TTC549 (cell line): Measurements from ENCODE around the gene CHST11.
"Not testable (repeated sequence)": the region's sequence is repeated elsewhere in the genome, so short reads cannot be mapped to it uniquely, and the experiment has no call there.

Source experiments
- FAIRE-seq: peaks from 2 replicates; lab custom pipeline; 2012; peaks lifted over from hg19 to GRCh38; lab: Jason Lieb, UNC

The CHST11 gene

GRCh38 chr12:104566244-104566993 is 109.7 kb downstream of the CHST11 start:
- no peak for FAIRE-seq

- FAIRE-seq: no peak
These were observed 111.2 kb downstream of the CHST11 start for GRCh38 chr12:104567832-104568486.

GRCh38 chr12:104568487-104568868 is 111.7 kb downstream of the CHST11 start:
- no peak for FAIRE-seq

GRCh38 chr12:104568935-104569334 is 112.2 kb downstream of the CHST11 start:
- no peak for FAIRE-seq

GRCh38 chr12:104569346-104570173 is 112.8 kb downstream of the CHST11 start:
- FAIRE-seq: no peak

- FAIRE-seq: no peak
These were observed 113.6 kb downstream of the CHST11 start for GRCh38 chr12:104570174-104570907.

- no peak for FAIRE-seq
These were observed 114.6 kb downstream of the CHST11 start for GRCh38 chr12:104571328-104571727.

- FAIRE-seq: not testable (repeated sequence)
These were observed 117.6 kb downstream of the CHST11 start for GRCh38 chr12:104574353-104574752.

- not testable (repeated sequence) for FAIRE-seq
These were observed 118.0 kb downstream of the CHST11 start for GRCh38 chr12:104574758-104575157.

GRCh38 chr12:104575442-104576186 is 118.9 kb downstream of the CHST11 start:
- FAIRE-seq: no peak

- no peak for FAIRE-seq
These were observed 119.5 kb downstream of the CHST11 start for GRCh38 chr12:104576187-104576778.

GRCh38 chr12:104576980-104577580 is 120.3 kb downstream of the CHST11 start:
- FAIRE-seq: no peak

GRCh38 chr12:104577581-104577981 is 120.8 kb downstream of the CHST11 start:
- FAIRE-seq: no peak

- no peak for FAIRE-seq
These were observed 121.7 kb downstream of the CHST11 start for GRCh38 chr12:104578453-104578852.

- FAIRE-seq: no peak
These were observed 123.2 kb downstream of the CHST11 start for GRCh38 chr12:104579718-104580495.

GRCh38 chr12:104581005-104581570 is 124.3 kb downstream of the CHST11 start:
- FAIRE-seq: no peak

GRCh38 chr12:104582739-104583138 is 126.0 kb downstream of the CHST11 start:
- no peak for FAIRE-seq

GRCh38 chr12:104583301-104583700 is 126.6 kb downstream of the CHST11 start:
- no peak for FAIRE-seq

GRCh38 chr12:104585448-104586055 is 128.8 kb downstream of the CHST11 start:
- FAIRE-seq: no peak
